HepG2 (cell line): ENCODE measurements around the gene BMERB1. TPM values are rescaled to one million over a fixed set of nuclear protein-coding genes. Genes with fewer than 3 reads are reported as not detected.

Experiments
- ATF1 ChIP-seq: IDR thresholded peaks from 2 replicates; pipeline ENCODE4 v1.6.1; 2016; ENCODE audit warnings: mild to moderate bottlenecking, control low read depth
- FOXK1 ChIP-seq: sonication (generic); formaldehyde crosslinking; IDR thresholded peaks from 2 replicates; pipeline ENCODE4 v1.4.0; 2020; ENCODE audit warnings: low read depth, missing genetic modification reagents, borderline replicate concordance
- GRHL1 ChIP-seq: sonication (generic); formaldehyde crosslinking; conservative IDR thresholded peaks from 2 replicates; pipeline ENCODE4 v1.8.0; 2022; ENCODE audit warnings: missing genetic modification reagents
- IRF2 ChIP-seq: IDR thresholded peaks from 2 replicates; pipeline ENCODE4 v1.6.1; 2018; ENCODE audit warnings: missing genetic modification reagents, missing compliant biosample characterization
- MNT ChIP-seq: fragments of 450-650 bp; IDR thresholded peaks from 2 replicates; pipeline ENCODE4 v1.6.1; 2016
- REPIN1 ChIP-seq: sonication (generic); formaldehyde crosslinking; IDR thresholded peaks from 2 replicates; pipeline ENCODE4 v1.8.0; 2022; ENCODE audit warnings: missing genetic modification reagents, low read depth, mild to moderate bottlenecking, borderline replicate concordance
- SIN3A ChIP-seq: IDR thresholded peaks from 2 replicates; pipeline ENCODE4 v1.6.1; 2011; ENCODE audit warnings: low read depth, mild to moderate bottlenecking, control low read depth, low read length, borderline replicate concordance
- SMAD3 ChIP-seq: sonication (generic); formaldehyde crosslinking; IDR thresholded peaks from 2 replicates; pipeline ENCODE4 v1.4.0; 2020; ENCODE audit warnings: missing genetic modification reagents
- SPEN ChIP-seq: sonication (generic); formaldehyde crosslinking; IDR thresholded peaks from 2 replicates; pipeline ENCODE4 v1.5.1; 2020; ENCODE audit warnings: low read depth, mild to moderate bottlenecking, missing genetic modification reagents
- SRSF4 ChIP-seq: fragments of 200-400 bp; formaldehyde crosslinking; IDR thresholded peaks from one replicate; pipeline ENCODE4 v1.6.1; 2018; ENCODE audit warnings: mild to moderate bottlenecking, low read depth, low read length, moderate library complexity; ENCODE audit not compliant: poor library complexity, severe bottlenecking
- TAF1 ChIP-seq: sonication (generic); formaldehyde crosslinking; IDR thresholded peaks from 2 replicates; pipeline ENCODE4 v1.4.0; 2020; ENCODE audit warnings: missing genetic modification reagents
- ZBTB21 ChIP-seq: sonication (generic); formaldehyde crosslinking; IDR thresholded peaks from 2 replicates; pipeline ENCODE4 v1.4.0; 2020; ENCODE audit warnings: missing genetic modification reagents
- ZNF224 ChIP-seq: sonication (generic); formaldehyde crosslinking; IDR thresholded peaks from 2 replicates; pipeline ENCODE4 v1.5.0; 2020; ENCODE audit warnings: mild to moderate bottlenecking, missing genetic modification reagents
- ZNF264 ChIP-seq: sonication (generic); formaldehyde crosslinking; IDR thresholded peaks from 2 replicates; pipeline ENCODE4 v1.4.0; 2020; ENCODE audit warnings: missing genetic modification reagents
- ZNF331 ChIP-seq: sonication (generic); formaldehyde crosslinking; IDR thresholded peaks from 2 replicates; pipeline ENCODE4 v1.4.0; 2020; ENCODE audit warnings: missing genetic modification reagents
- ZNF343 ChIP-seq: sonication (generic); formaldehyde crosslinking; IDR thresholded peaks from 2 replicates; pipeline ENCODE4 v1.4.0; 2020; ENCODE audit warnings: mild to moderate bottlenecking, missing genetic modification reagents
- ZNF383 ChIP-seq: sonication (generic); formaldehyde crosslinking; IDR thresholded peaks from 2 replicates; pipeline ENCODE4 v1.4.0; 2020; ENCODE audit warnings: missing genetic modification reagents, mild to moderate bottlenecking, borderline replicate concordance
- ZNF605 ChIP-seq: sonication (generic); formaldehyde crosslinking; IDR thresholded peaks from 2 replicates; pipeline ENCODE4 v1.8.0; 2022; ENCODE audit warnings: mild to moderate bottlenecking, missing genetic modification reagents
- ZNF749 ChIP-seq: sonication (generic); formaldehyde crosslinking; IDR thresholded peaks from 2 replicates; pipeline ENCODE4 v1.8.0; 2022; ENCODE audit warnings: mild to moderate bottlenecking, missing genetic modification reagents, moderate library complexity, borderline replicate concordance
- ZNF800 ChIP-seq: sonication (generic); formaldehyde crosslinking; IDR thresholded peaks from 2 replicates; pipeline ENCODE4 v1.4.0; 2020; ENCODE audit warnings: missing genetic modification reagents
- polyA plus RNA-seq, 8 experiments: library from polyadenylated mRNA; depleted of rRNA in 3 of 8; stranded (reverse) in 7 of 8; unstranded in 1 of 8; fragments of >200 nt; fragmentation: Illumina TruSeq in 4 of 8; extraction: Trizol in 4 of 8; gene quantifications; 2 replicates each; pipeline versions ENCODE4 v1.2.1 to v1.2.3, GENCODE V29; 2011 to 2016; ENCODE audit warnings: low read depth in 4 of 8, missing spikeins in 1 of 8, mixed read lengths in 1 of 8; ENCODE audit not compliant: insufficient read depth in 1 of 8
- total RNA-seq, 5 experiments: library from RNA; depleted of rRNA; stranded (reverse); fragments of >200 nt; fragmentation: Illumina TruSeq; extraction: Trizol; gene quantifications; 2 replicates each; pipeline ENCODE4 v1.2.3, GENCODE V29; 2016; ENCODE audit warnings: low read depth in 1 of 5
- TF ChIP-seq, protein P1 (sequence below): IDR thresholded peaks from 2 replicates; pipeline ENCODE4 v1.6.1; 2012; ENCODE audit warnings: inconsistent platforms
- TF ChIP-seq, protein P2 (sequence below): sonication (generic); formaldehyde crosslinking; IDR thresholded peaks from 2 replicates; pipeline ENCODE4 v1.4.0; 2020; ENCODE audit warnings: missing genetic modification reagents, mild to moderate bottlenecking, borderline replicate concordance

The BMERB1 gene
- total and polyA plus RNA-seq, 2 of the 13 experiments (the other 11 are each of a cell fraction or from before 2014, with no cell fraction given) = 1.4 TPM

- TF ChIP-seq ZNF800 (0 out of 2 replicates have a peak, but pooled peaks have one; percentile 38), ZNF331 (peak; percentile 67), ATF1 (CRISPR knock-in tag) (no peak), ZNF224 (CRISPR knock-in tag) (no peak), SRSF4 (no peak), TAF1 (CRISPR knock-in tag) (peak; percentile 73), ZNF605 (CRISPR knock-in tag) (peak; percentile 66; the same call in 1 of the 2 replicates), SPEN (CRISPR knock-in tag) (0 out of 2 replicates have a peak, but pooled peaks have one; percentile 32), MNT (peak; percentile 41), FOXK1 (CRISPR knock-in tag) (0 out of 2 replicates have a peak, but pooled peaks have one; percentile 43), ZBTB21 (CRISPR knock-in tag) (peak; percentile 72; the same call in 1 of the 2 replicates), GRHL1 (CRISPR knock-in tag) (no peak), SIN3A (no peak), ZNF343 (CRISPR knock-in tag) (0 out of 2 replicates have a peak, but pooled peaks have one; percentile 21), ZNF264 (CRISPR knock-in tag) (peak; percentile 85), ZNF749 (0 out of 2 replicates have a peak, but pooled peaks have one; percentile 37), SMAD3 (CRISPR knock-in tag) (peak; percentile 84), ZNF383 (CRISPR knock-in tag) (no peak), IRF2 (CRISPR knock-in tag) (peak; percentile 64; the same call in 1 of the 2 replicates), REPIN1 (CRISPR knock-in tag) (peak; percentile 82; the same call in 1 of the 2 replicates)
- TF ChIP-seq, protein P1, sequence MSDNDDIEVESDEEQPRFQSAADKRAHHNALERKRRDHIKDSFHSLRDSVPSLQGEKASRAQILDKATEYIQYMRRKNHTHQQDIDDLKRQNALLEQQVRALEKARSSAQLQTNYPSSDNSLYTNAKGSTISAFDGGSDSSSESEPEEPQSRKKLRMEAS = peak; percentile 59; the same call in 1 of the 2 replicates
- TF ChIP-seq, protein P2, sequence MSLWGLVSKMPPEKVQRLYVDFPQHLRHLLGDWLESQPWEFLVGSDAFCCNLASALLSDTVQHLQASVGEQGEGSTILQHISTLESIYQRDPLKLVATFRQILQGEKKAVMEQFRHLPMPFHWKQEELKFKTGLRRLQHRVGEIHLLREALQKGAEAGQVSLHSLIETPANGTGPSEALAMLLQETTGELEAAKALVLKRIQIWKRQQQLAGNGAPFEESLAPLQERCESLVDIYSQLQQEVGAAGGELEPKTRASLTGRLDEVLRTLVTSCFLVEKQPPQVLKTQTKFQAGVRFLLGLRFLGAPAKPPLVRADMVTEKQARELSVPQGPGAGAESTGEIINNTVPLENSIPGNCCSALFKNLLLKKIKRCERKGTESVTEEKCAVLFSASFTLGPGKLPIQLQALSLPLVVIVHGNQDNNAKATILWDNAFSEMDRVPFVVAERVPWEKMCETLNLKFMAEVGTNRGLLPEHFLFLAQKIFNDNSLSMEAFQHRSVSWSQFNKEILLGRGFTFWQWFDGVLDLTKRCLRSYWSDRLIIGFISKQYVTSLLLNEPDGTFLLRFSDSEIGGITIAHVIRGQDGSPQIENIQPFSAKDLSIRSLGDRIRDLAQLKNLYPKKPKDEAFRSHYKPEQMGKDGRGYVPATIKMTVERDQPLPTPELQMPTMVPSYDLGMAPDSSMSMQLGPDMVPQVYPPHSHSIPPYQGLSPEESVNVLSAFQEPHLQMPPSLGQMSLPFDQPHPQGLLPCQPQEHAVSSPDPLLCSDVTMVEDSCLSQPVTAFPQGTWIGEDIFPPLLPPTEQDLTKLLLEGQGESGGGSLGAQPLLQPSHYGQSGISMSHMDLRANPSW = no peak
Observed at GRCh38 chr16:15482068-15482747, 47.8 kb downstream of the BMERB1 start (continued).
